ENCODE results near the gene ZNF689. TPM values are rescaled to one million over a fixed set of nuclear protein-coding genes. Genes with fewer than 3 reads are reported as not detected.

ZNF689 gene
- total and polyA plus RNA-seq, 12 donors: 2.9 to 12.9 (median 9.1) TPM

DNA sequence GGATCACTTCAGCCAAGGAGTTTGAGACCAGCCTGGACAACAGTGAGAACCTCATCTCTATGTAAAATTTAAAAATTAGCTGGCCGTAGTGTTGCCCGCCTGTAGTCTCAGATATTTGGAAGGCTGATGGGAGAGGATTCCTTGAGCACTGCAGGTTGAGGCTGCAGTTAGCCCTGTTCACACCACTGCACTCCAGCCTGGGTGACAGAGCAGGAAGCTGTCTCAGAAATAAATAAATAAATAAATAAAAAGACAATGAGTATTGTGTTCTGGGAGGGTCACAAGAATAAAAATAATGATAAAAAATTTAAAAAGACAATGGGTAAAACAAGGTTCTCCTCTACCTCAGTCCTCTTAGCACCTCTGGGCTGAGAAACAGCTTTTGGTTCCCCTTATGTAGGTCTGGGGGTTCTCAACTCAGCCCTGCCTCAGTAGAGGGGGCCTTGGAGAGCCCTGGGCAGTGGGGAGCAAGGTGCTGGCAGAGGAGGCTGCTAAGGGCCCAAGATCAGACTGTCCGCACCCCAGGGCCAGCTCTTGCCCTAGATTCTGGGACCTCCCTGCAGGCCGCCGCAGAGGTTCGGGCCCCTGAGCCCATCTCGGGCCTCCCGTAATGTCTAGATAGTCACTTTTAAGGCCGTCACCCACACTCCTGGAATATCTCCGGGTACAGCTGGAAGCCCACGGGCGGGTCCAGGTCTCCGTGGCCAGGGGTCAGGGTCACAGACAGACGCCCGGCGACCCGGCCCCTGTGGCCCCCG lies 55.5 kb downstream of the ZNF689 start:
- H3K4me1 ChIP-seq (replicated peaks in 1 of 2): peaks cover 13 to 14% of the 10 kb centered on the region in 2 donors
- no peaks in the 10 kb centered on the region for H3K27me3 ChIP-seq
- H3K9me3 ChIP-seq (replicated peaks in 1 of 3): no peaks in the 10 kb centered on the region
- H3K27ac ChIP-seq: no peak overlapping the region
- no peak overlapping the region for H3K4me3 ChIP-seq
- no peak for DNase-seq
- intact Hi-C loops (cut with DNase I): no loop called here
- 90 to 94% (median 92%) methylated on average over 11 to 18 of the region's 18 CpGs for WGBS, 4 donors
- peaks cover 0 to 31% of the 10 kb centered on the region in 2 donors for H3K36me3 ChIP-seq (replicated peaks in 1 of 2)
- no peak for TF ChIP-seq POLR2A (IDR thresholded peaks at IDR 0.05)
- TF ChIP-seq, protein P1, sequence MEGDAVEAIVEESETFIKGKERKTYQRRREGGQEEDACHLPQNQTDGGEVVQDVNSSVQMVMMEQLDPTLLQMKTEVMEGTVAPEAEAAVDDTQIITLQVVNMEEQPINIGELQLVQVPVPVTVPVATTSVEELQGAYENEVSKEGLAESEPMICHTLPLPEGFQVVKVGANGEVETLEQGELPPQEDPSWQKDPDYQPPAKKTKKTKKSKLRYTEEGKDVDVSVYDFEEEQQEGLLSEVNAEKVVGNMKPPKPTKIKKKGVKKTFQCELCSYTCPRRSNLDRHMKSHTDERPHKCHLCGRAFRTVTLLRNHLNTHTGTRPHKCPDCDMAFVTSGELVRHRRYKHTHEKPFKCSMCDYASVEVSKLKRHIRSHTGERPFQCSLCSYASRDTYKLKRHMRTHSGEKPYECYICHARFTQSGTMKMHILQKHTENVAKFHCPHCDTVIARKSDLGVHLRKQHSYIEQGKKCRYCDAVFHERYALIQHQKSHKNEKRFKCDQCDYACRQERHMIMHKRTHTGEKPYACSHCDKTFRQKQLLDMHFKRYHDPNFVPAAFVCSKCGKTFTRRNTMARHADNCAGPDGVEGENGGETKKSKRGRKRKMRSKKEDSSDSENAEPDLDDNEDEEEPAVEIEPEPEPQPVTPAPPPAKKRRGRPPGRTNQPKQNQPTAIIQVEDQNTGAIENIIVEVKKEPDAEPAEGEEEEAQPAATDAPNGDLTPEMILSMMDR (IDR thresholded peaks at IDR 0.05): no peak

DNA sequence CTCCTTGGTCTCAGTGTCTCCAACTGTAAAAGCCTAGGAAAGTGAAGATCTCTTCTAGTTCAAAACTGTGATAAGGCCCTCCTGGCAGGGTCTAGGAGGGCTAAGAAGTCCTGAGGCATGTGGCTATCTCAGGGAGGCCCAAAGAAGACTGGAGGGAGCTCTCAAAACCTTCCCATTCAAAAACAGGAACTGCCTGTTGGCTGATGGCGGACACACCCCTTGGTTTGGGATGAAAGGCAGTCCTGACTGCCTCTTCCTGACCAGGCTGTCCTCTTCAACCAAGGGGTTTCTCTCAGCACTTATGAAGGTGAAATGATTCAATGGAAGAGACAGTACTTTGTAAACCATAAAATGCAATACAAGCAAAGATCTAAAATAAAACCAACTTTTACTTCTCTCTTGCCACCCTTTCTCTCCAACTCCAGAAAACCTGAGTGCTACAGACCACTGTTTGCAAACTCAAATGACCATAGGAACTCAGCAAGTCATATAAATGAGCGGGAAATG lies 56.7 kb downstream of the ZNF689 start:
- Histone ChIP-seq H3K27ac (peak overlapping the region in 1 of 5 donors; percentile 31), H3K9me3 (replicated peaks in 1 of 3) (no peaks in the 10 kb centered on the region), H3K4me3 (no peak overlapping the region), H3K4me1 (replicated peaks in 1 of 2) (peaks cover 19 to 23% of the 10 kb centered on the region in 2 donors), H3K36me3 (replicated peaks in 1 of 2) (peaks cover 0 to 31% of the 10 kb centered on the region in 2 donors), H3K27me3 (no peaks in the 10 kb centered on the region)
- WGBS, 4 donors: 84 to 92% (median 86%) methylated on average over 2 of the region's 2 CpGs
- DNase-seq: no peak
- intact Hi-C loops (cut with DNase I): no loop called here
- TF ChIP-seq, protein P1 (IDR thresholded peaks at IDR 0.05): no peak
- TF ChIP-seq POLR2A (IDR thresholded peaks at IDR 0.05): no peak

DNA sequence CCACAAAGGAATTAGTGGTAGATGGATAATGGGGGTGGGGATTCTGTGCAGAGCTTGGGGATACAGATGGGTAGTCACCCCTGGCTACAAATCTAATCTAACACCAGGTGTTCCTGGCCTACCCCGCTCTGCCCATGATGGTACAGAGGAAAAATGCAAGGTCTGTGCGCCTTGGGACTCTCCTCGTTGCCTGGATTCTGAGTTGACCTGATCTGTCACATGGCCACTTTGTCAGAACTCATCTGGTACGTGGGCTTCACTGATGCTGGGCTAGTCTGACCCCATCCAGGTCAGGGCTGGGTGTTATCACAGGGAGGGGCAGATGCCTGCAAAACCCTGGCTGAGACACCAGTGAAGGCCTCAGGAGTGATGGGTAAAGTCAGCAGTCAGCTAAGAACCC lies 57.2 kb downstream of the ZNF689 start:
- WGBS, 4 donors: 77 to 86% (median 82%) methylated on average over 4 of the region's 4 CpGs
- no peak overlapping the region for H3K4me3 ChIP-seq
- peaks cover 0 to 31% of the 10 kb centered on the region in 2 donors for H3K36me3 ChIP-seq (replicated peaks in 1 of 2)
- TF ChIP-seq, protein P1 (IDR thresholded peaks at IDR 0.05): no peak
- TF ChIP-seq POLR2A (IDR thresholded peaks at IDR 0.05): no peak
- H3K27me3 ChIP-seq: no peaks in the 10 kb centered on the region
- H3K9me3 ChIP-seq (replicated peaks in 1 of 3): no peaks in the 10 kb centered on the region
- no peak for DNase-seq
- H3K27ac ChIP-seq: peak overlapping the region in 1 of 5 donors; percentile 31
- intact Hi-C loops (cut with DNase I): no loop called here
- peaks cover 22 to 23% of the 10 kb centered on the region in 2 donors for H3K4me1 ChIP-seq (replicated peaks in 1 of 2)

Small RNA genes lying within 50 kb of the gene (small RNA-seq; reads per million reads assigned to genes)
- gene AC093249.1 (0 reads per million in 2 donors), gene AC093249.4 (0 reads per million in 2 donors)

Other genes starting within 250 kb of the ZNF689 start
- gene TBC1D10B, start 239.9 kb downstream of the ZNF689 start, total RNA-seq: 10 to 100 TPM; 17.0 to 67.7 (median 44.0) TPM
- gene TBC1D10B, start 239.9 kb downstream of the ZNF689 start, polyA plus RNA-seq: 10 to 100 TPM; 33.7 to 65.4 (median 44.3) TPM
- gene MYL11, start 235.6 kb downstream of the ZNF689 start, total RNA-seq: 1 to 10 TPM in 2 of 9 donors, not detected in 7; 1.1 to 2.9 TPM
- gene MYL11, start 235.6 kb downstream of the ZNF689 start, polyA plus RNA-seq: 1 to 10 TPM in 1 of 3 donors, not detected in 2; 2.7 TPM
- 1 to 10 TPM in 7 of 9 donors, under 1 TPM in 1, not detected in 1; 0.11 to 5.5 (median 2.3) TPM for gene SEPTIN1, start 227.8 kb downstream of the ZNF689 start, total RNA-seq
- gene SEPTIN1, start 227.8 kb downstream of the ZNF689 start, polyA plus RNA-seq: 10 to 100 TPM in 1 of 3 donors, 1 to 10 TPM in 1, under 1 TPM in 1; 0.75 to 19.8 (median 9.3) TPM
- 10 to 100 TPM in 3 of 9 donors, 1 to 10 TPM in 6; 5.7 to 23.8 (median 8.9) TPM for gene ZNF48, start 215.0 kb downstream of the ZNF689 start, total RNA-seq
- gene ZNF48, start 215.0 kb downstream of the ZNF689 start, polyA plus RNA-seq: 1 to 10 TPM; 2.6 to 5.6 (median 4.2) TPM
- 10 to 100 TPM in 7 of 9 donors, 1 to 10 TPM in 2; 8.2 to 81.3 (median 15.8) TPM for gene ZNF771, start 202.8 kb downstream of the ZNF689 start, total RNA-seq
- gene ZNF771, start 202.8 kb downstream of the ZNF689 start, polyA plus RNA-seq: 10 to 100 TPM in 1 of 3 donors, 1 to 10 TPM in 2; 2.8 to 12.2 (median 9.5) TPM
- gene DCTPP1, start 180.4 kb downstream of the ZNF689 start, total RNA-seq: 10 to 100 TPM; 13.9 to 33.9 (median 29.5) TPM
- gene DCTPP1, start 180.4 kb downstream of the ZNF689 start, polyA plus RNA-seq: 10 to 100 TPM; 11.7 to 15.2 (median 13.3) TPM
- gene SEPHS2, start 164.5 kb downstream of the ZNF689 start, total RNA-seq: 10 to 100 TPM; 10.7 to 60.5 (median 46.2) TPM
- gene SEPHS2, start 164.5 kb downstream of the ZNF689 start, polyA plus RNA-seq: 10 to 100 TPM; 18.9 to 54.5 (median 21.9) TPM
- 10 to 100 TPM in 1 of 9 donors, 1 to 10 TPM in 7, under 1 TPM in 1; 0.72 to 14.7 (median 4.7) TPM for gene ITGAL, start 137.6 kb downstream of the ZNF689 start, total RNA-seq
- 10 to 100 TPM in 1 of 3 donors, 1 to 10 TPM in 2; 2.1 to 10.6 (median 2.6) TPM for gene ITGAL, start 137.6 kb downstream of the ZNF689 start, polyA plus RNA-seq
- 10 to 100 TPM; 23.2 to 53.0 (median 30.4) TPM for gene ZNF768, start 83.8 kb downstream of the ZNF689 start, total RNA-seq
- 100 to 1,000 TPM in 1 of 3 donors, 10 to 100 TPM in 1, 1 to 10 TPM in 1; 8.7 to 103 (median 55.6) TPM for gene ZNF768, start 83.8 kb downstream of the ZNF689 start, polyA plus RNA-seq
- 10 to 100 TPM in 8 of 9 donors, 1 to 10 TPM in 1; 8.6 to 19.9 (median 15.2) TPM for gene ZNF747, start 75.5 kb downstream of the ZNF689 start, total RNA-seq
- 1 to 10 TPM; 7.7 to 9.3 (median 8.4) TPM for gene ZNF747, start 75.5 kb downstream of the ZNF689 start, polyA plus RNA-seq
- 10 to 100 TPM in 3 of 9 donors, 1 to 10 TPM in 6; 4.9 to 15.0 (median 9.6) TPM for gene ZNF764, start 52.0 kb downstream of the ZNF689 start, total RNA-seq
- 1 to 10 TPM; 3.6 to 9.7 (median 5.9) TPM for gene ZNF764, start 52.0 kb downstream of the ZNF689 start, polyA plus RNA-seq
- 10 to 100 TPM; 10.3 to 33.2 (median 17.9) TPM for gene ZNF688, start 38.7 kb downstream of the ZNF689 start, total RNA-seq
- 10 to 100 TPM; 16.4 to 43.4 (median 33.9) TPM for gene ZNF688, start 38.7 kb downstream of the ZNF689 start, polyA plus RNA-seq
- gene ZNF785, start 24.7 kb downstream of the ZNF689 start, total RNA-seq: 10 to 100 TPM in 8 of 9 donors, 1 to 10 TPM in 1; 9.4 to 37.0 (median 14.8) TPM
- 10 to 100 TPM in 1 of 3 donors, 1 to 10 TPM in 2; 3.4 to 11.2 (median 8.9) TPM for gene ZNF785, start 24.7 kb downstream of the ZNF689 start, polyA plus RNA-seq
- gene PRR14, start 40.6 kb upstream of the ZNF689 start, total RNA-seq: 10 to 100 TPM in 7 of 9 donors, 1 to 10 TPM in 2; 9.6 to 70.4 (median 37.6) TPM
- gene PRR14, start 40.6 kb upstream of the ZNF689 start, polyA plus RNA-seq: 100 to 1,000 TPM in 2 of 3 donors, 10 to 100 TPM in 1; 29.8 to 204 (median 114) TPM
- 10 to 100 TPM; 19.6 to 84.0 (median 44.1) TPM for gene FBRS, start 48.0 kb upstream of the ZNF689 start, total RNA-seq
- gene FBRS, start 48.0 kb upstream of the ZNF689 start, polyA plus RNA-seq: 100 to 1,000 TPM in 1 of 3 donors, 10 to 100 TPM in 2; 18.3 to 186 (median 82.9) TPM
- 10 to 100 TPM in 8 of 9 donors, 1 to 10 TPM in 1; 7.8 to 82.4 (median 48.7) TPM for gene SRCAP, start 88.8 kb upstream of the ZNF689 start, total RNA-seq
- gene SRCAP, start 88.8 kb upstream of the ZNF689 start, polyA plus RNA-seq: 10 to 100 TPM in 2 of 3 donors, 1 to 10 TPM in 1; 3.7 to 48.1 (median 19.7) TPM
- 10 to 100 TPM; 25.4 to 48.3 (median 34.3) TPM for gene PHKG2, start 138.0 kb upstream of the ZNF689 start, total RNA-seq
- gene PHKG2, start 138.0 kb upstream of the ZNF689 start, polyA plus RNA-seq: 10 to 100 TPM; 18.7 to 82.8 (median 58.5) TPM
- 10 to 100 TPM in 3 of 9 donors, 1 to 10 TPM in 6; 2.3 to 22.1 (median 7.9) TPM for gene CFAP119, start 151.7 kb upstream of the ZNF689 start, total RNA-seq
- 10 to 100 TPM in 2 of 3 donors, 1 to 10 TPM in 1; 6.3 to 37.6 (median 24.6) TPM for gene CFAP119, start 151.7 kb upstream of the ZNF689 start, polyA plus RNA-seq
- 100 to 1,000 TPM in 8 of 9 donors, 10 to 100 TPM in 1; 86.9 to 164 (median 108) TPM for gene RNF40, start 151.9 kb upstream of the ZNF689 start, total RNA-seq
- 100 to 1,000 TPM; 121 to 143 (median 137) TPM for gene RNF40, start 151.9 kb upstream of the ZNF689 start, polyA plus RNA-seq
- gene ZNF629, start 176.8 kb upstream of the ZNF689 start, total RNA-seq: 10 to 100 TPM; 16.6 to 27.0 (median 24.2) TPM
- 10 to 100 TPM in 2 of 3 donors, 1 to 10 TPM in 1; 7.9 to 14.7 (median 13.6) TPM for gene ZNF629, start 176.8 kb upstream of the ZNF689 start, polyA plus RNA-seq

Data from adrenal gland (tissue), 12 donors.